Measurements from ENCODE around the gene COX10.
"Not testable (repeated sequence)": the region's sequence is repeated elsewhere in the genome, so short reads cannot be mapped to it uniquely, and the experiment has no call there.

The COX10 gene

DNA sequence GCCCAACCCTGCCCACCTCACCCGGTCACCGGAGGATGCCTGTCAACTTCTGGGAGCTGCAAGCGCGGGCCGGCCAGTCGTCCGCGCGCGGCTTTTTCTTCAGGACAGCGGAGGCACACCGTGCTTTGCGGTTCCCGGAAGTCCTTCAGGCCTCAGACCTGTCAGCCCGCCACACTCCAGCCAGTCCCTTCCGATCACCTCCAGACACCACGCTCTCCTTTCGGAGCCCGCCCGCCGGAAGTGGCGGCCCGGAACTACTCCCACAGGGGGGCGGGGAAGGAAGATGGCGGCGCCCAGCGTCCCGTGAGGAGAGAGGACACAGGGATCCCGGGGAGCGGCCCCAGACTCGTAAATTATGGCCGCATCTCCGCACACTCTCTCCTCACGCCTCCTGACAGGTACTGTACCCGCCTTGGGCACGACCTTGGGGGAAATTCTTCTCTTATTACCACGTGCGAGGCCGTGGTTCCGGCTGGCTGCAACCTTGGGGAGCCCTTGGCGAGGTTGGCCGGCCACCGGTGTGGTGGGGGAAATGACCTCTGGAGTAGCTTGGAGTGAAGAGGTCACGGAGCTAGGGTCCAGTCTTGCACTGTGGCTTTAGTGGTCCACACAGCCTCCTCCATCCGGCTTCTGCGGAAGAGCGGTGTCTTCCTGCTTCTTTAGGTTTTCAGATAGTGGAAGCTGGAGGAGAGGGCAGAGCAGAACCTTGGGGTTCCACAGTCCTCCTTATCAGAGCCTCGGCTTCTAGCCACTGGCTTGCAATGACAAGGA lies at the start of gene COX10:
COX10 (plus strand) TSS at position 254 of the 771 bp plus-strand sequence; CDS start at position 356, 102 bp downstream.
- peak; percentile 92 for DNase-seq

DNA sequence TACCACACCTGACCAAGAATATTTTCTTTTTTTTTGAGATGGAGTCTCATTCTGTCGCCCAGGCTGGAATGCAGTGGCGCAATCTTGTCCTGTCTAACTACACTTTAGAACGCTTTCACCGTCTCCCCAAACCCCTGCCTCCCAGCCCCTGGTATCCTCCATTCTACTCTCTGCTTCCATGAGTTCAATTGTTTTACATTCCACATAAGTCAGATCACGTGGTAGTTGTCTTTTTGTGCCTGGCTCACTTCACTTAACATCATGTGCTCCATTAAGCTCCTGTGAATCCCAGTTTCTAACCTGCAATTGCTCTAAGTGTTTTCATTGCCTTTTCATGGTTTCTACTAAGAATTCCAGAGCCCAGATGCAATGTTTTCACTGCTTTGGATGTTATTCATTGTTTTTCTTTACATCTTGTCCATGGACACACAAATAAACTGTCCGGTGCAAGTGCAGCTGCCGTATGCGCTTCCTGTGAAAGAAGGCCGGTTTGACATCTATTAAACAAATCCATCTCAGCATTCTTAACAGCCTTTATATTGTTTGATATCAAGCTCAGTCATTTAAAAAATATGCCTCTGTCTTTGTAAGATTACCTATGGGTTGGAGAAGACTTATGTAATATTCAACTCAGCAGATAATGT lies 47.5 kb upstream of the COX10 start:
- DNase-seq: not testable (repeated sequence)

DNA sequence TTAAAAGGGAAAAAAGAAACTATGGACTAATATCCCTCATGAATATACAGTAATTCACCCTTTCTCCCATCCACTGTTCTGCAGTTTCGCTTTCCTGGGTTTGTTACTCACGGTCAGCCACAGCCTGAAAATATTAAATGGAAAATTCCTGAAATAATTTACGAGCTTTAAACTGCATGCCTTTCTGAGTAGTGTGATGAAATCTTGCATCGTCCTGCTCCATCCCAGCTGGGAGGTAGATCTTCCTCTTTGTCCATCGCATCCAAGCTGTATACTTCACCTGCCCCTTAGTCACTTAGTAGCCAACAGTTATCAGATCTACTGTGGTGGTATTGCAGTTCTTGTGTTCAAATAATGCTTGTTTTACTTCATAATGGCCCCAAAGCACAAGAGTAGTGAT lies 39.5 kb upstream of the COX10 start:
- DNase-seq: not testable (repeated sequence)

DNA sequence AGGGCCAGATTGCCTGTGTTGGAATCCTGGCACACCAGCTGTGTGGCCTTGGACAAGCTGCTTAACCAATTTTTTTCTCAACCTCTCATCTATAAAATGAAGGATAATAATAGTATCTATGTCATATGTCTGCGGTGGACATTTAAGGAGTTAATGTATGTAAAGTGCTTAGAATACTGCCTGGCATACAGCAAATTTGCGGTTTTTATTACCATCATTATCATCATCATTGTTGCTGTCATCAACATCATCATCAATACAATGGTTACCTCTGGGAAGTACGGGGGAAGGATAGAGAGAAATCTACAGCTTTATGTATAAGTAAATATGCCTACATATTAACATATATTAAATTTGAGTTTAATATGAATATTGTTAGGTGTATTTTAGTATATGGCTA lies 37.1 kb upstream of the COX10 start:
- DNase-seq: no peak

DNA sequence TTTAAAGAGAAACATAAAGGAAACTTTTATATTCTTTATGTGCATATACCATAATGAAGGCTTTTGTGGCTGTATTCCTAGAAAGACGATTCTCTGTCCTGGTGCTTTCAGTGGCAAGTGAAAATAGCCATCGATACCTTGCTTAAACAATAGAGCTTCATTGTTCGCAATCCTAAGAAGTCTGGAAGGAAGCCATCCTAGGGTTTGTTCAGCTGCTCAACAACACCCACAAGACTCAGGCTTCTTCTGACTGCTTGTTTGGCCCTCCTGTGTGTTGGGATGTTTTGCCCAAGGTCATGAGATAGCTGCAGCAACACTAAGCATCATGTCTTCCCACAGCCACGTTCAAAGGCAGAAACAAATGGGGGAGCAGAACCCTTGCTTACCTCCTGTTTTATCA lies 36.1 kb upstream of the COX10 start:
- no peak for DNase-seq

DNA sequence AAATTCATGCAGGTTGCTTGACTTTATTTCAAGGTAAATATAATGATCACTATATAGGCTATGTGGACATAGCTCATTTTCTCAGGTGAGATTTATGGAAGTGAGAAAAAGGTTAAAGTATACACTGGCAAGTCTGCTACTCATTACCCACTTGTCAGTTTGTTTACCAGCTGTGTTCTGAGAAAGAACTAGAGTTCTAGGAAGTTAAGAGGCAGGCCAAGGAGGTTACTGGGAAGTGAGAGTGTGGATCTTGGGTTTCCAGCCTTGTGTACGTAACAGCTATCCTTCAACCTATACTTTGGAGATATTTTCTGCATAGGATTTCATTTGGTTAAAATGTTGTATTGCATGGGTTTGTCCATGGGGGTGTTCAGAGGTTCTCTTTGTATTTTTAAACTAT lies 31.9 kb upstream of the COX10 start:
- DNase-seq: no peak

DNA sequence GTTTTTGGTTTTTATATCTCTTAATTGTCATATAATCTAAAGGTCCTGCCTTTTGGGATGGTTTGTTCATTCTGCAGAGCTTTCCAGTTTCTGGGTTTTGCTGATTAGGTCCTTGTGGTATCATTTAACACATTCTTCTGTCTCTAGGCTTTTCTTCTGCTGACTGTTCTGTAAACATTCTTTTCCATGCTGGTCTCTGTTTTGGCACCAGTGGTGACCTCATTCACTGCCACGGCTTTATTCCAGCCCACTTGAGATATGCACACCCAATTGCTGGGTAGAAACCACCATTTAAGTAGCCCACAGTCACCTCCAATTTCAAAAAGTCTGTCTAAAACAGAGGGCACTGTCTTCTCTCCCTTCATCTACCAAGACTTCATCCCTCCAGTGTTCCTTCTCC lies 31.1 kb upstream of the COX10 start:
- DNase-seq: no peak

DNA sequence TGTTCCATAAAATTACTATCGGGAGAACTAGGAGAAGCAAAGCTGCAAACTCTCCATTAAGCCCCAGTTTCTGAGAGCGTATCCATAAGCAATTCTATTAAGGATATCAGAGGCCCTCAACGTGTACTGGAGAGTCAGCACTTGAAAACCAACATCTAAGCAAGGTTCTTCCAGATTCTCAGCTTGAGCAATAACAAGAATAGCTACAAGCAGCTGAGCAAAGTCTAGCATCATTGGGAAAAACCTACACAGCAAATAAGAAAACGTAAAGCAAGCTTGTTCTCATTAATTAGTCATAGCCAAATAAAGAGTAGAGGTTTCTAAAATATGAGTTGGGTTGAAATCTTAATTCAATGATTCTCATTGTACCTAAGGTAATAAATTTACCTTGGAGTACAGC lies 26.9 kb upstream of the COX10 start:
- no peak for DNase-seq

DNA sequence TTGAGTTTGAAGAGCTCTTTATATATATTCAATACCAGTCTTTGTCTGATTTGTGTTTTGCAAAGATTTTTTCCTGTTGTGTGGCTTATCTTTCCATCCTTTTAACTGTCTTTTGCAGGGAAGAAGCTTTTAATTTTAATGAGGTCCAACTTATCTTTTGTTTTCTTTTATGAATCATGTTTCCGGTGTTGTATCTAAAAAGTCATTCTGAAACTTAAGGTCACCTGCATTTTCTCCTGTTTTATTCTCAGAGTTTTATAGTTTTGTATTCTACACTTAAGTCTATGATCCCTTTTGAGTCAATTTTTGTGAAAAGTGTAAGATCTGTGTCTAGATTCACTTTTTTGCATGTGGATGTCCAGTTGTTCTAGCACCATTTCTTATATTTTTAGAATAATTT lies 24.6 kb upstream of the COX10 start:
- no peak for DNase-seq

DNA sequence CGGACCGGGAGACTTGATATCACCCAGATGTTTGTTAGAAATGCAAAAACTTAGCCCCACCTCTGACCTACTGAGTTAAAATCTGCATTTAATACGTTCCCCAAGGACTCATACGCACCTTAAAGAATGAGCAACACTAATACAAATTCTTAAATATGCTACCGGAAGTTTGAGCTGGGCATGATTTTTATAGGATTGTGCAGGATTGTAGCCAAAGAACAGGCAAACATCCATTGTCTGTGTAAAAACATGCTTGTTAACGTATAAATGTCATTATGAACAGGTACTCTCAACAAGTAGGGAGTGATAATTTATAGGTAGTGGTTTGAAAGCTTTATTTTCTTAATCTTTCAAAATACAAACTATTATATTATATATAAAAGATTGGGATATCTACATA lies 22.3 kb upstream of the COX10 start:
- DNase-seq: no peak

DNA sequence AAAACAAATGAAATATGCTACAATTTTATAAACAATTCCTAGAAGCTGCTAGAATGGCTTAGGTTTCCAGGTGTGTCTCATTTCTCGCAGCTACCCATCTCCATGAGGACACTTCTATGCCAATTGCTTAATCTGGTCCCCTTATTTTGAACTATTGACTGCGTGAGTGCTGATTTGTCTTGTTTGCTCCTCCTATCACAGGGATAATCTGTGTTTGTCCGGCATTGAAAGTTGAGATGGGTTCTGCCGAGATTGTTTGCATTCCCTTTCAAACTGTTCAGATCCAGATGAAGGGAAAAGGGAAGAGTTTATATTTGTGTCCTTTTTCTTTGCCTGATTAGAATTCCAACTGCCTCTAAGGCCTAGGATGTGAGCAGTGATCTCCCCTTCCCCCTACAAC lies 21.7 kb upstream of the COX10 start:
- no peak for DNase-seq

DNA sequence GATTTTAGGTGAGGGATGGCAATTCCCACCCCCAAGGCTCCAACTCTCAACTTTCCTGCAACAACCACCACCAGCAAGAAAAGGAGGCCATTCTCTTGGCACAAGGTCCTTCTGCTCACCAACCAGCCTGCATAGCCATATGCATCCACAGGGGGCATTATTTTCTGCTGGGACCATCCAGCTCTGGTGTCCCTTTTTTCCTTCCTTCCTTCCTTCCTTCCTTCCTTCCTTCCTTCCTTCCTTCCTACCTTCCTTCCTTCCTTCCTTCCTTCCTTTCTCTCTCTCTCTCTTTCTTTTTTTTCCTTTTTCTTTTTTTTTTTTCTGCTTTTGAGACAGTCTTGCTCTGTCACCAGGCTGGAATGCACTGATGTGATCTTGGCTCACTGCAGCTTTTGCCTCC lies 21.1 kb upstream of the COX10 start:
- no peak for DNase-seq

DNA sequence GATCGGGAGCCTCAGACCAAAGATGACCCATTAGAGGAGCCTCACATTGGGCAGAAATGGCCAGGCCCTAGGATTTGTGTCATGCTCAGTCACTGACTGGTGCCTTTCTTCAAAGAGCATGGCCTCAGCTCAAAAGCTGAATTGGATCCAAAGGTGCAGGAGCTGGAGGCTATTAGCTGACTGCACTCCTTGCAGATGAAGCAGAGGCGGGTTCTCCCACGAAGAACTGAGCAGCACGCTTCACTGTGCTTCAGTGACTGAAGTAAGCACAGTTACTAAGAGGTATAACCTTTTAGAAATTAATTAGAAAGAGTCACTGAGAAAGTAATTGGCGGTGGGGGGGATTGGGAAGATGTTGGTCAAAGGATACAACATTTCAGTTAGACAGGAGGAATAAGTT lies 18.7 kb upstream of the COX10 start:
- DNase-seq: no peak

DNA sequence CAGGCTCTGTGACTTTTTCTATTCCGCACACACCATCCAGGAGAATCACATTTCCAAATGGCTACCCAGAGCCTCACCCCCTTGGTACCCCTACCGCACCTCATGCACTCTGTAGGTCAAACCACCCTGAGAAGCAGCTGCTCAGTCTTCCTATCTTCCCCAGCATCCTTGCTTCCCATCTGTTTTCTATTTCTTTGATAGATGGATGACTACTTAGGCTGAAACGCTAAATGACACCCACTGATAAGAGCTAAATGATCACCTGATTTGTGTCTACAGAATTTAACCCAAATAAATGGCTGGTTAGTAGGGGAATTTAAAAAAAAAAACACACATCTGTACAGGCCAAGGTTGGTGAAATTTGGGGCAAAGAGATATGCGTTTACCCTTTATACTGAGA lies 17.6 kb upstream of the COX10 start:
- DNase-seq: no peak

DNA sequence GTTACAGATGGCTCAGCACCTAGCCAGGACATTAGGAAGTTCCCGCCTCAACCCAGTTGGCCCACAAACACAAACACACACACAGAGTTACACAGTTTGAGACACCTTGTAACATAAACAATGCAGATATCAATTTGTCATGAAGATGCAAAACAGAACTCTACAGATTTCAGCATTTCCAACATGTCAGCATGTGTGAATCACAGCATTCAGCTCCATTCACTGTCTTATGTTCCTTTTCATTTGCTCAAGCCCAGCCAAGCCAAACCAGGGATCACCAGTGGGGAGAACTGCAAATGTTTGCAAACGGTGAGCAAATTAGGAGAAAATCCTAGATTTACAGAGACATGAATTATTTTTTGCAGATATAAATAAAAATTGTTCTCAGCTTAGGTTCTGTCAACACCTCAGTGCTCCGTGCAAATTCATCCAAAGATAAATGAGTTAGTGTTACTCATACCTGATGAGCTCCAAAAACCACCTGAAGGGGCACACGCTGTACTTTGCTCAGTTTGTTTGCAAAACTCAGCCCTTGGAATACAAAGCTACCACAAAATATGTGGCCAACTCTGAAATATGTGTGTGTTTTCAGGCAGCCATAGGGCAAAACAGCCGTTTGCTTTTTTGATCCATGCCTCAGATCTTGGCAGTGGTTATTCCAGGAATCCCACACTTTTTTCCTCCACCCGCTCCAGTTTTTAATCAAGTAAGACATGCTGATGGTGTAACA lies 16.3 kb upstream of the COX10 start:
- no peak for DNase-seq

DNA sequence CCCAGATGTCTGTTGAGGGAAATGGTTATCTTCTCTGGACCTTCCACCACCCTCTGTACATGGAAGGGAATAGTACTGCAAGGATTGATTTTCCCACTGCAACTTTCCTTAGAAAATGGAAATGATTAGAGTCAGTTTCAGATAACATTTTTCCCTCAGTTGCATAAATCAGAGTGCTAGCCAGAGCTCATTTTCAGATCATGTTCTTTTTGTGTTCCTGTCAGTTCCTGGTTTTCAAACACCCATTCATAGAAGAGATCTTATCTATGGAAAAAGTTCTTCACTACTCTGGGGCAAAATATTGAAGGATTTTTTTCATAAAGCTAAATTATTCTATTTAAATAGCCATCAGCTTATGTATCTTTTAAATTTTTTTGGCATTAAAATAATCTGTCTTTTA lies 11.7 kb upstream of the COX10 start:
- DNase-seq: no peak

DNA sequence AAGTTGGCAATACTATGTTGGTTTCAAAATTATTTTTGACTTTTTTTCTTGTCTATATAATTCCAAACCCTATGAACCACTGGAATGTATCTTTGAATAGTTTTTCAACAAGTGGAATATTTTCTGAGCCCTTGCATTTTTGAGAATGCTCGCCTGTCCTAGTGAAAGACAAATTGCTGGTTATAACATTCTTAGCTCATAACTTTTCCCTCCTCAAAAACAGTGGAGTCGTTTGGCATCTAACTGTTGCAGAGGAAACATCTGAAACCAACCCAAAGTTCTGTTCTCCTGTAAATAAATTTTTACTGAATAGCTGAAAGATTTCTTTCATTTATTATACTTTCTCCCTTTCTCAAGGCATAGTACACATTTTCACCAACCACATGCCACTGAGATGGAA lies 11.3 kb upstream of the COX10 start:
- no peak for DNase-seq

DNA sequence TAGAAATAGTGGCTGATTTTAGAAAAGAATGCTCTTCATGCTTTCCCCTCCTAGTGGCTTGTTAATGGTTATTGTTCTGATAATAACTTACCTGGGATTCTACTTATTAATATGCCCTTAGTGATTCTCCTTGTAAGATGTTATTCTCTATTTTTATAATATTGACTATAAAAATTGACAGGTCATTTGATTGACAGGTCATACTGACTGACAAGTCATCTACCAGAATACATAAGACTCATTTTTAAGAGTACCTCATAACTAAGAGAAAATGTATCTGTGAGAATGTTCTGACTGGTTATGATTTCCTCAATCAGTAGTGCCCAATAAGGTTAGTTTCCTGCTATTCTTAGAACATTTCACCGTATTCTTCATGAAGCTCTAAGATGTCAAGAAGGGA lies 8.6 kb upstream of the COX10 start:
- no peak for DNase-seq

DNA sequence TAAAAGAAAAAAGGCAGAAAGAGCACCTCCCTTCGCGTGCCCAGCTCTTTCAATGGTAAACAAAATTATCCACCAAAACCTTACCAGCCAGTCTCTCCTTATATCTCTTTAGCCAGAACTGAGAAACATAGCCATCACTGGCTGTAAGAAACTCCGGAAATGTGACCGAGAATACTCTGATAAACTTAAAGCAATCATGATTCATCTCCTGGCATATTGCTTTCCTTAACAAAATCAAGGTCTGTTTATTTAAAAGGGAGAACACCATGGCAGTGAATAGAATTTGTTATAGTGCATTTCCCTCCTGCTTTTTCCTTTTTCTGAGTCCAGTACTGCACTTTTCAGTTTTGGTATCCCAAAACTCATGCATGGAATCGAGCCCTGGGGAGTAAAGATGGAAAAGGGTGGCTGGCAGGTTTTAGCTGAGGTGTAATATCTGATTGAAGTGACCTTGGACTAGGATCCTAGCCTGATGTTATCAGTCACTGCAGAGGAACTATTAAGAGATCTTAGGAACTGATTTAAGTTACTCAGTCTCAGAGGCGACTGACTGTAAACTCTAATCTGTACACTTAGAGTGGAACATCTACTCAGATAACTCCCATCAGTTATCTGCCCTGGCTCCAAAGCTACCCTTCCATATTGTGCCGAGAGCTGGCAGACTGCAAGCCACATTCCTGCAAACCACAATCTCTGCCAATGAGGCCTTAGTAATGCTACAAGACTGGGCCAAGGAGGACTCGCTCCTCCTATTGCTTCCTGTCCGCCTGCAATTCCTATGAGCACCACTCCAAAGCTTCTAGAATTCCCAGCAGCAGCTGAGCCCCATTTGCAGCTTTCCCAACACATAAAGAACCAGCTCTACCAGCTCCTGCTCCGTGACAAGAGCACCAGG lies 7.4 kb upstream of the COX10 start:
- no peak for DNase-seq

DNA sequence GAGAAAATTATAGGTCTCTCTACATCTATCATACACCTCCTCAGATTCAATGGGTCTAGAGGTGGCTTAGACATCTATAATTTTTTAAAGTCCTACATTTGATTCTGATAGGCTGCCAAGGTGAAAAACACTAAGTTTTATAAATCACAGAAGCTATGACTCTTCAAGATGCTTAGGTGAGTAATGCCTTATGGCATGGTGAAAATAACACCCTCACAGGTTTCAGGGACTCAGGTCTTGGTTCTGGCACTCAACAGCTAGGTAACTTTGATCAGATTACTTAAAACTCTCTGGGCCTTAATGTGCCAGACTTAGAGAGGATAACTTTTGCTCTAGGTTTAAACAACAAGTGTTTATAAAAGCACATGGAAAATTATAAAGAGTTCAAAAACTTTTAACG lies 2.0 kb upstream of the COX10 start:
- no peak for DNase-seq

DNA sequence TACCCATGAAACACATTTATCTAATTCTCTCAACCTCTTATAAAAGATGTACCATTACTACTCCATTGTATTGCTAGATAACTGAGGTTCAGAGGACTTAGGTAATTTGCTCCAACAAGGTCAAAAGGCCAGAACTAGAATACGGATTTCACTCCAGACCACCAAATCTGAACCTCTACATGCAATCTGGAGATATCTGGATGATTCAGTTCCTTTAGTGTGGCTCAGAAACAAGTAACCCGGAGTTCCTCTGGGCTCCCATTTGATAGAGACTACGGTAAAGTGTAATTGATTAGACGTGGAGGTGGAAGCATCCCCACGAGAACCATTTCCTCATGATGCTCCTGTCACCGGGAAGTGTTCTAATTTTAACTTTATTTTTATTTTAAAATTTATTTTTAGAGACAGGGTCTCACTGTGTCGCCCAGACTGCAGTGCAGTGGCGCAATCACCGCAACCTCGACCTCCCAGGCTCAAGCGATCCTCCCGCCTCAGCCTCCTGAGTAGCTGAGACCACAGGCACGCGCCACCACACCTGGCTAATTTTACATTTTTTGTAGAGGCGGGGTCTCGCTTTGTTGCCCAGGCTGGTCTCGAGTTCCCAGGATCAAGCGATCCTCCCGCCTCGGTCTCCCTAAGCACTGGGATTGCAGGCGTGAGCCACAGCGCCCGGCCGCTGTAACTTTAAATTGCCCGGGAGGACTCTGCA lies 608 bp upstream of the COX10 start:
- DNase-seq: no peak

DNA sequence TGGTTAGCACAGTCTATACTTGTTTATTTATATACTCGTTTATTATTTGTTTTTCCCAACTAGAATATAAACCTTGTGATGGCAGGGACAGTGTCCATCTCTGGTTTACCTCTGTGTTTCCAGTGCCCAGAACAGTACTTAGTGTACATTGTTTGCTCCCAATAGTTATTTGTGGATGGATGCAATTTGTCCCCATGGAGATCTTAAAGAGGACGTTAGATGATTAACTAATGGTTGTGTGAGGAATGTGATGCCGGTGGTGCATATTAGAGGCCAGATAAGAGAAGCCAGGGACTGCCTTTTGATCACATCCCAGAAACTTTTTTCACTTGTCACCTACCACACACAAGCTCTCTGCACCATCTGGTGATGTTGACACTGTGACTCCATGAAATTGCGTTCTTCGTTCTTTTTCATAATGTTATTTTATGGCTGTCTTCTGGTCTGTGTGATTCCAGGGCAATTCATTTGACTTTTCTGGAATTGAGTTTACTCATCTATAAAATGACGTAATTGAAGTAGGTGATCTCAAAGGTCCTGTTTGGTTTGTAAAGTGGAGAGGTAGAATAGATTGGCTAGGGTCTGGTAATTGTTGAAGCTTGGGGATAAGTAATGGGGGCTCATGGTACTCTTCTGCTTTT lies 1.2 kb downstream of the COX10 start:
- no peak for DNase-seq
